ENCODE measurements around the gene MROH7. TPM values are rescaled to one million over a fixed set of nuclear protein-coding genes. Genes with fewer than 3 reads are reported as not detected.
"Not testable (repeated sequence)": the region's sequence is repeated elsewhere in the genome, so short reads cannot be mapped to it uniquely, and the experiment has no call there.

The MROH7 gene
- total and polyA plus RNA-seq, 8 donors, result 0.38 to 4.6 (median 1.1) TPM

- H3K4me3 ChIP-seq, result no peak overlapping the region
- H3K9me3 ChIP-seq, result no peaks in the 10 kb centered on the region
- 45 to 81% methylated on average over 8 of the region's 8 CpGs for WGBS, 2 donors
- ATAC-seq, result no peak
- no peaks in the 10 kb centered on the region for H3K27me3 ChIP-seq
- no peaks in the 10 kb centered on the region for H3K36me3 ChIP-seq
- no peaks in the 10 kb centered on the region for H3K4me1 ChIP-seq
- H3K27ac ChIP-seq, result no peak overlapping the region
- TF ChIP-seq CTCF (IDR thresholded peaks at IDR 0.05), result no peak
- no peak for FAIRE-seq
- DNase-seq, result no peak
- intact Hi-C loops (cut with DNase I), result no loop called here
These were observed 16.8 kb upstream of the MROH7 start for GRCh38 chr1:54624466-54625464.

GRCh38 chr1:54627196-54627595 is 14.4 kb upstream of the MROH7 start:
- intact Hi-C loops (cut with DNase I), result no loop called here
- no peak for FAIRE-seq
- H3K36me3 ChIP-seq, result no peaks in the 10 kb centered on the region

GRCh38 chr1:54635804-54636203 is 5.8 kb upstream of the MROH7 start:
- not testable (repeated sequence) for ATAC-seq, H3K27ac ChIP-seq
- WGBS, 2 donors, result 82 to 97% methylated on average over 7 of the region's 7 CpGs

More at GRCh38 chr1:54627196-54627595, 14.4 kb upstream of the MROH7 start:
- Histone ChIP-seq H3K9me3 (no peaks in the 10 kb centered on the region), H3K27ac (no peak overlapping the region), H3K27me3 (no peaks in the 10 kb centered on the region), H3K4me3 (no peak overlapping the region), H3K4me1 (no peaks in the 10 kb centered on the region)
- WGBS, 2 donors, result 86% methylated on average over 10 of the region's 10 CpGs; no CpG with 5 or more reads in 1 of the 2 donors
- no peak for ATAC-seq
- DNase-seq, result no peak
- TF ChIP-seq CTCF (IDR thresholded peaks at IDR 0.05), result no peak

GRCh38 chr1:54636461-54637446 is 4.8 kb upstream of the MROH7 start:
- ATAC-seq; H3K27me3 ChIP-seq; H3K9me3 ChIP-seq; FAIRE-seq; H3K36me3 ChIP-seq; intact Hi-C loops (cut with DNase I); DNase-seq; H3K4me1 ChIP-seq; H3K4me3 ChIP-seq; H3K27ac ChIP-seq: not testable (repeated sequence)
- WGBS, 2 donors, result 66 to 84% methylated on average over 12 to 14 of the region's 14 CpGs

More at GRCh38 chr1:54635804-54636203, 5.8 kb upstream of the MROH7 start:
- H3K4me3 ChIP-seq; H3K27me3 ChIP-seq; H3K36me3 ChIP-seq; H3K9me3 ChIP-seq; DNase-seq; FAIRE-seq; H3K4me1 ChIP-seq; intact Hi-C loops (cut with DNase I): not testable (repeated sequence)

- WGBS, 2 donors, result 63 to 67% methylated on average over 4 of the region's 4 CpGs
- no peak for ATAC-seq
- H3K4me3 ChIP-seq, result no peak overlapping the region
- no peak for TF ChIP-seq CTCF (IDR thresholded peaks at IDR 0.05)
- no peak overlapping the region for H3K27ac ChIP-seq
- no peak for FAIRE-seq
- no peaks in the 10 kb centered on the region for H3K9me3 ChIP-seq
- H3K27me3 ChIP-seq, result no peaks in the 10 kb centered on the region
- no peaks in the 10 kb centered on the region for H3K36me3 ChIP-seq
- no peaks in the 10 kb centered on the region for H3K4me1 ChIP-seq
- no peak for DNase-seq
- intact Hi-C loops (cut with DNase I), result no loop called here
These were observed 1.2 kb upstream of the MROH7 start for GRCh38 chr1:54640361-54640760.
